Stomach (tissue), 9 donors: ENCODE results near the gene MYO1B. TPM values are rescaled to one million over a fixed set of nuclear protein-coding genes. Genes with fewer than 3 reads are reported as not detected.

Experiments
- DNase-seq, 2 donors: peaks; one replicate each; pipeline versions ENCODE4 v3.0.0 to v3.0.0-alpha.2; 2013 to 2019
- H3K27ac ChIP-seq, 5 donors: fragments of 200-600 bp in 4 of 5; sonication (generic) in 4 of 5; one replicate each; pipeline ENCODE4 v1.5.1; 2013 to 2019; ENCODE audit warnings: mild to moderate bottlenecking in 1 of 5, moderate library complexity in 1 of 5
- H3K27me3 ChIP-seq, 3 donors: fragments of 200-600 bp; sonication (generic); one replicate each; pipeline ENCODE4 v1.5.1; 2017 to 2019; ENCODE audit warnings: mixed run types in 1 of 3
- H3K36me3 ChIP-seq, 4 donors: fragments of 200-600 bp; sonication (generic); 1 replicate in 3 of 4; 2 replicates in 1 of 4; pipeline ENCODE4 v1.5.1; 2016 to 2019
- H3K4me1 ChIP-seq, 4 donors: fragments of 200-600 bp; sonication (generic); one replicate each; pipeline ENCODE4 v1.5.1; 2016 to 2019
- H3K4me3 ChIP-seq, 4 donors: fragments of 200-600 bp; sonication (generic) in 3 of 4; one replicate each; pipeline ENCODE4 v1.5.1; 2016 to 2019; ENCODE audit warnings: mild to moderate bottlenecking in 1 of 4
- H3K9me3 ChIP-seq, 4 donors: fragments of 200-600 bp; sonication (generic); one replicate each; pipeline ENCODE4 v1.5.1; 2016 to 2019
- CTCF ChIP-seq, 7 experiments: fragments of 450-650 bp in 4 of 7; fragments of 200-600 bp in 3 of 7; sonication (generic) in 3 of 7; IDR thresholded peaks; one replicate each; pipeline ENCODE4 v1.5.1; 2016 to 2019; ENCODE audit warnings: antibody characterized with exemption in 7 of 7, control low read depth in 2 of 7, mild to moderate bottlenecking in 1 of 7
- EP300 ChIP-seq: sonication (generic); formaldehyde crosslinking; IDR thresholded peaks from one replicate; pipeline ENCODE4 v1.6.1; 2017; ENCODE audit warnings: antibody characterized with exemption
- POLR2A ChIP-seq, 4 donors: fragments of 450-650 bp; IDR thresholded peaks; one replicate each; pipeline ENCODE4 v1.6.1; 2016; ENCODE audit warnings: antibody characterized with exemption in 4 of 4, control low read depth in 2 of 4, mild to moderate bottlenecking in 1 of 4, moderate library complexity in 1 of 4
- POLR2AphosphoS5 ChIP-seq, 3 donors: sonication (generic); formaldehyde crosslinking; IDR thresholded peaks; one replicate each; pipeline ENCODE4 v1.6.1; 2016; ENCODE audit warnings: antibody characterized with exemption in 3 of 3
- WGBS, 5 donors: extraction: QIAGEN DNeasy Blood & Tissue Kit in 3 of 5; methylation state at CpG; one replicate each; pipeline versions ENCODE4 v1.1.5 to v1.1.7; 2013 to 2018; 5-methylcytosine and 5-hydroxymethylcytosine counted together
- intact Hi-C: fragments of 100-400 bp; cut with DNase I; formaldehyde crosslinking; loops from one replicate; pipeline ENCODE4 v1.15.1; 2023; ENCODE audit warnings: low total_unique reads
- polyA plus RNA-seq, 3 donors: library from polyadenylated mRNA; stranded (reverse); fragments of 200-250 nt; gene quantifications; one replicate each; pipeline ENCODE4 v1.2.3, GENCODE V29; 2013
- total RNA-seq, 5 donors: library from RNA; depleted of rRNA; stranded (reverse); fragments of >200 nt; gene quantifications; one replicate each; pipeline versions ENCODE4 v1.1.0 to v1.2.3, GENCODE V29; 2014 to 2016
- donor health status: healthy with polysubstance abuse.
- donor health status: Bipolar disorder and iron deficiency.
- donor health status: healthy.

The MYO1B gene
- total and polyA plus RNA-seq, 8 donors, result 6.1 to 123 (median 16.4) TPM

GRCh38 chr2:191250986-191251385, 5.8 kb downstream of the MYO1B start:
- H3K27ac ChIP-seq, result no peak overlapping the region
- DNase-seq, result no peak
- no peaks in the 10 kb centered on the region for H3K36me3 ChIP-seq
- intact Hi-C loops, result no loop called here
- 82 to 90% (median 83%) methylated on average over 5 of the region's 5 CpGs for WGBS, 5 donors
- H3K9me3 ChIP-seq, result no peaks in the 10 kb centered on the region
- H3K27me3 ChIP-seq, result peaks cover 0 to 4% (median under 1%) of the 10 kb centered on the region in 3 donors
- H3K4me3 ChIP-seq, result no peak overlapping the region
- peaks cover 0 to 58% (median 30%) of the 10 kb centered on the region in 4 donors for H3K4me1 ChIP-seq
- TF ChIP-seq CTCF (IDR thresholded peaks at IDR 0.05) (no peak), POLR2AphosphoS5 (IDR thresholded peaks at IDR 0.05) (no peak), POLR2A (IDR thresholded peaks at IDR 0.05) (no peak), EP300 (no peak)

- 86 to 95% (median 89%) methylated on average over 2 of the region's 2 CpGs for WGBS, 5 donors
- no peak for DNase-seq
- H3K4me1 ChIP-seq, result peaks cover 0 to 56% (median 15%) of the 10 kb centered on the region in 4 donors
- no peak overlapping the region for H3K27ac ChIP-seq
- H3K9me3 ChIP-seq, result no peaks in the 10 kb centered on the region
- H3K4me3 ChIP-seq, result no peak overlapping the region
- intact Hi-C loops, result no loop called here
- TF ChIP-seq POLR2A (IDR thresholded peaks at IDR 0.05), result no peak
- no peak for TF ChIP-seq CTCF (IDR thresholded peaks at IDR 0.05)
- TF ChIP-seq POLR2AphosphoS5 (IDR thresholded peaks at IDR 0.05), result no peak
- TF ChIP-seq EP300, result no peak
- H3K36me3 ChIP-seq, result no peaks in the 10 kb centered on the region
- H3K27me3 ChIP-seq, result no peaks in the 10 kb centered on the region
Measured at GRCh38 chr2:191252699-191253098, 7.5 kb downstream of the MYO1B start.

GRCh38 chr2:191253476-191253875, 8.3 kb downstream of the MYO1B start:
- intact Hi-C loops, result no loop called here
- peaks cover 0 to 52% (median 14%) of the 10 kb centered on the region in 4 donors for H3K4me1 ChIP-seq
- no peaks in the 10 kb centered on the region for H3K27me3 ChIP-seq

GRCh38 chr2:191255271-191255670, 10.1 kb downstream of the MYO1B start:
- H3K9me3 ChIP-seq, result no peaks in the 10 kb centered on the region
- 83 to 95% (median 87%) methylated on average over 4 of the region's 4 CpGs for WGBS, 5 donors
- H3K36me3 ChIP-seq, result no peaks in the 10 kb centered on the region
- no peak overlapping the region for H3K27ac ChIP-seq
- DNase-seq, result no peak
- intact Hi-C loops, result no loop called here
- H3K4me3 ChIP-seq, result no peak overlapping the region
- H3K4me1 ChIP-seq, result peaks cover 0 to 45% (median 7%) of the 10 kb centered on the region in 4 donors
- no peaks in the 10 kb centered on the region for H3K27me3 ChIP-seq
- TF ChIP-seq CTCF (IDR thresholded peaks at IDR 0.05) (no peak), EP300 (no peak), POLR2A (IDR thresholded peaks at IDR 0.05) (no peak), POLR2AphosphoS5 (IDR thresholded peaks at IDR 0.05) (no peak)

More at GRCh38 chr2:191253476-191253875, 8.3 kb downstream of the MYO1B start:
- DNase-seq, result no peak
- H3K36me3 ChIP-seq, result no peaks in the 10 kb centered on the region
- WGBS, 5 donors, result 88 to 98% (median 95%) methylated on average over 2 of the region's 2 CpGs
- TF ChIP-seq CTCF (IDR thresholded peaks at IDR 0.05), result no peak
- no peak for TF ChIP-seq POLR2AphosphoS5 (IDR thresholded peaks at IDR 0.05)
- TF ChIP-seq EP300, result no peak
- TF ChIP-seq POLR2A (IDR thresholded peaks at IDR 0.05), result no peak
- no peak overlapping the region for H3K27ac ChIP-seq
- no peak overlapping the region for H3K4me3 ChIP-seq
- H3K9me3 ChIP-seq, result no peaks in the 10 kb centered on the region
